Transverse colon (tissue), 3 donors: Measurements from ENCODE around the gene ITGA7.

Source experiments
- CTCF ChIP-seq, 5 experiments: fragments of 200-600 bp in 3 of 5; fragments of 450-650 bp in 2 of 5; sonication (generic) in 3 of 5; IDR thresholded peaks; 1 replicate in 2 of 5; 2 replicates in 3 of 5; pipeline ENCODE4 v1.5.1; 2016 to 2017; ENCODE audit warnings: antibody characterized with exemption in 5 of 5, inconsistent platforms in 3 of 5, mild to moderate bottlenecking in 2 of 5, moderate library complexity in 1 of 5
- EP300 ChIP-seq: sonication (generic); formaldehyde crosslinking; IDR thresholded peaks from one replicate; pipeline ENCODE4 v1.6.1; 2017; ENCODE audit warnings: antibody characterized with exemption, low read depth
- POLR2A ChIP-seq: fragments of 450-650 bp; IDR thresholded peaks from one replicate; pipeline ENCODE4 v1.6.1; 2016; ENCODE audit warnings: antibody characterized with exemption, mild to moderate bottlenecking, moderate library complexity

GRCh38 chr12:55642267-55642666 lies 65.4 kb downstream of the ITGA7 start:
- TF ChIP-seq CTCF (IDR thresholded peaks at IDR 0.05) (no peak), POLR2A (no peak), EP300 (no peak)
